GM19395 (cell line): ENCODE results near the gene ADCY7.

Source experiments
- ATAC-seq: cut with Tn5 transposase; IDR thresholded peaks from one replicate; pipeline ENCODE4 v1.9.1; 2021; ENCODE audit warnings: mild to moderate bottlenecking, moderate library complexity; ENCODE audit not compliant: unreplicated experiment

Gene ADCY7

DNA sequence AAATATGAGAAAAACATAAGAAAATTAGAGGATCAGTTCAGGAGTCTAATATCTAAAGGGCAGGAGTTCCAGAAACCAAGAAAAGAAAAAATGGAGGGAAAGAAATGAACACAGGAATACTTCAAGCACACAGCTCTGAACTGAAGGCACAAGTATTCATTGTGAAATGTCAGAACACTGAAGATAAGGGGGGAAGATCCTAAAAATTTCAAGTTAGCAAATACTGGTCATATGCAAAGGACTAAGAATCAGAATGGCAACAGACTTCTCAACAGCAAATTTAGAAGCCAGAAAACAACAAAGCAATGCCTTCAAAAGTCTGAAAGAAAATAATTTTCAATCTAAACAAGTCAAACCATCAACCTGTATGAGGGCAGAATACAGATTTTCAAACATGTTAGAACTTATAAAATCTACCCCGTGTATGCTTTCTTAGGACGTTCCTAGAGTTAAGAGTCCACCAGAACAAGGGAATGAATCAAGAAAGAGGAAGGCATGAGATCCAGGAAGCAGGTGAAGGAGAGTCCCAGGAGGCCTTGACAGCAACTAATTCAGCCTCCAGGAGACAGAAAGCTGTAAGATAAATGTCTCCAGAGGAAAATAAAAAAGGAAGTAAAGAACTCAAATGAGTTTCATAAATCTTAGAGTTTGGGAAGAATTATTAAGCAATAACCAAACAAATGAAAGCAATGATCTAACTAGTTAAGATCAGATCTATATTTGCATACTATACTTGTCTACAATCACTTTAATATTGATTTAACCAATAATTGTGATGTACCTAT is 99.6 kb downstream of the ADCY7 start:
- ATAC-seq: no peak
